ENCODE results near the gene KDM5C.
"Not testable (repeated sequence)": the region's sequence is repeated elsewhere in the genome, so short reads cannot be mapped to it uniquely, and the experiment has no call there.

The KDM5C gene

GRCh38 chrX:53190363-53190960, 34.5 kb downstream of the KDM5C start:
- no peak for DNase-seq (ENCODE audit: low spot score)

- DNase-seq (ENCODE audit: low spot score) = no peak
Measured at GRCh38 chrX:53188763-53189162, 36.2 kb downstream of the KDM5C start.

GRCh38 chrX:53186351-53186750, 38.7 kb downstream of the KDM5C start:
- DNase-seq (ENCODE audit: low spot score) = no peak

- DNase-seq (ENCODE audit: low spot score) = no peak
Measured at GRCh38 chrX:53184836-53185235, 40.2 kb downstream of the KDM5C start.

- DNase-seq (ENCODE audit: low spot score) = no peak
Measured at GRCh38 chrX:53171356-53171755, 53.7 kb downstream of the KDM5C start.

GRCh38 chrX:53166103-53166502, 58.9 kb downstream of the KDM5C start:
- no peak for DNase-seq (ENCODE audit: low spot score)

- DNase-seq (ENCODE audit: low spot score) = not testable (repeated sequence)
Measured at GRCh38 chrX:53164566-53164965, 60.4 kb downstream of the KDM5C start.

- no peak for DNase-seq (ENCODE audit: low spot score)
Measured at GRCh38 chrX:53163436-53163835, 61.6 kb downstream of the KDM5C start.

- DNase-seq (ENCODE audit: low spot score) = no peak
Measured at GRCh38 chrX:53160297-53160983, 64.6 kb downstream of the KDM5C start.

GRCh38 chrX:53159184-53159583, 65.8 kb downstream of the KDM5C start:
- no peak for DNase-seq (ENCODE audit: low spot score)

- DNase-seq (ENCODE audit: low spot score) = no peak
Measured at GRCh38 chrX:53156207-53156596, 68.8 kb downstream of the KDM5C start.

- no peak for DNase-seq (ENCODE audit: low spot score)
Measured at GRCh38 chrX:53155512-53156206, 69.3 kb downstream of the KDM5C start.

GRCh38 chrX:53153581-53153980, 71.4 kb downstream of the KDM5C start:
- no peak for DNase-seq (ENCODE audit: low spot score)
